ENCODE results near the gene EFEMP2.

The EFEMP2 gene

GRCh38 chr11:65870706-65871681, 1.6 kb downstream of the EFEMP2 start:
- 88% methylated on average over 17 to 19 of the region's 24 CpGs for WGBS, 2 experiments (ENCODE audit: insufficient coverage in 2 of 2)
- Histone ChIP-seq H3K4me1 (ENCODE audit: control insufficient read depth, insufficient read depth, low read length, poor library complexity, severe bottlenecking) (peaks cover 18% of the 10 kb centered on the region), H3K4me3 (ENCODE audit: extremely low read depth, insufficient read depth, low read length, poor library complexity, severe bottlenecking) (peak overlapping the region; percentile 58), H3K9me3 (ENCODE audit: control insufficient read depth, low read length) (no peaks in the 10 kb centered on the region), H3K36me3 (ENCODE audit: control insufficient read depth, insufficient read depth, low read length) (peaks cover 55% of the 10 kb centered on the region), H3K27ac (ENCODE audit: low read depth, low read length, severe bottlenecking) (peak overlapping the region; percentile 10)

- peaks cover 18% of the 10 kb centered on the region for H3K4me1 ChIP-seq (ENCODE audit: control insufficient read depth, insufficient read depth, low read length, poor library complexity, severe bottlenecking)
- no peaks in the 10 kb centered on the region for H3K9me3 ChIP-seq (ENCODE audit: control insufficient read depth, low read length)
- H3K27ac ChIP-seq (ENCODE audit: low read depth, low read length, severe bottlenecking) = no peak overlapping the region
- peaks cover 62% of the 10 kb centered on the region for H3K36me3 ChIP-seq (ENCODE audit: control insufficient read depth, insufficient read depth, low read length)
- WGBS, 2 experiments (ENCODE audit: insufficient coverage in 2 of 2) = 89 to 96% methylated on average over 10 to 11 of the region's 11 CpGs
- H3K4me3 ChIP-seq (ENCODE audit: extremely low read depth, insufficient read depth, low read length, poor library complexity, severe bottlenecking) = no peak overlapping the region
Measured at GRCh38 chr11:65870307-65870658, 2.3 kb downstream of the EFEMP2 start.

- Histone ChIP-seq H3K4me3 (ENCODE audit: extremely low read depth, insufficient read depth, low read length, poor library complexity, severe bottlenecking) (no peak overlapping the region), H3K9me3 (ENCODE audit: control insufficient read depth, low read length) (no peaks in the 10 kb centered on the region), H3K27ac (ENCODE audit: low read depth, low read length, severe bottlenecking) (no peak overlapping the region), H3K4me1 (ENCODE audit: control insufficient read depth, insufficient read depth, low read length, poor library complexity, severe bottlenecking) (peaks cover 18% of the 10 kb centered on the region), H3K36me3 (ENCODE audit: control insufficient read depth, insufficient read depth, low read length) (peaks cover 67% of the 10 kb centered on the region)
- 97 to 99% methylated on average over 16 to 21 of the region's 24 CpGs for WGBS, 2 experiments (ENCODE audit: insufficient coverage in 2 of 2)
Measured at GRCh38 chr11:65869643-65870306, 2.8 kb downstream of the EFEMP2 start.

GRCh38 chr11:65868907-65869306, 3.7 kb downstream of the EFEMP2 start:
- no peak overlapping the region for H3K4me3 ChIP-seq (ENCODE audit: extremely low read depth, insufficient read depth, low read length, poor library complexity, severe bottlenecking)
- peaks cover 18% of the 10 kb centered on the region for H3K4me1 ChIP-seq (ENCODE audit: control insufficient read depth, insufficient read depth, low read length, poor library complexity, severe bottlenecking)
- 100% methylated on average over 2 of the region's 3 CpGs for WGBS, 2 experiments (ENCODE audit: insufficient coverage in 2 of 2)
- no peaks in the 10 kb centered on the region for H3K9me3 ChIP-seq (ENCODE audit: control insufficient read depth, low read length)
- H3K36me3 ChIP-seq (ENCODE audit: control insufficient read depth, insufficient read depth, low read length) = peaks cover 76% of the 10 kb centered on the region
- H3K27ac ChIP-seq (ENCODE audit: low read depth, low read length, severe bottlenecking) = no peak overlapping the region

- no peak overlapping the region for H3K4me3 ChIP-seq (ENCODE audit: extremely low read depth, insufficient read depth, low read length, poor library complexity, severe bottlenecking)
- H3K27ac ChIP-seq (ENCODE audit: low read depth, low read length, severe bottlenecking) = no peak overlapping the region
- peaks cover 18% of the 10 kb centered on the region for H3K4me1 ChIP-seq (ENCODE audit: control insufficient read depth, insufficient read depth, low read length, poor library complexity, severe bottlenecking)
- H3K36me3 ChIP-seq (ENCODE audit: control insufficient read depth, insufficient read depth, low read length) = peaks cover 83% of the 10 kb centered on the region
- H3K9me3 ChIP-seq (ENCODE audit: control insufficient read depth, low read length) = no peaks in the 10 kb centered on the region
- WGBS, 2 experiments (ENCODE audit: insufficient coverage in 2 of 2) = 94 to 95% methylated on average over 16 to 18 of the region's 19 CpGs
Measured at GRCh38 chr11:65868076-65868667, 4.4 kb downstream of the EFEMP2 start.

GRCh38 chr11:65867284-65868071, 5.1 kb downstream of the EFEMP2 start:
- H3K36me3 ChIP-seq (ENCODE audit: control insufficient read depth, insufficient read depth, low read length) = peaks cover 90% of the 10 kb centered on the region
- H3K4me1 ChIP-seq (ENCODE audit: control insufficient read depth, insufficient read depth, low read length, poor library complexity, severe bottlenecking) = peaks cover 20% of the 10 kb centered on the region
- WGBS, 2 experiments (ENCODE audit: insufficient coverage in 2 of 2) = 68 to 70% methylated on average over 21 to 24 of the region's 29 CpGs

GRCh38 chr11:65866509-65867283, 5.9 kb downstream of the EFEMP2 start:
- no peaks in the 10 kb centered on the region for H3K9me3 ChIP-seq (ENCODE audit: control insufficient read depth, low read length)
- peaks cover 98% of the 10 kb centered on the region for H3K36me3 ChIP-seq (ENCODE audit: control insufficient read depth, insufficient read depth, low read length)
- peaks cover 27% of the 10 kb centered on the region for H3K4me1 ChIP-seq (ENCODE audit: control insufficient read depth, insufficient read depth, low read length, poor library complexity, severe bottlenecking)
- WGBS, 2 experiments (ENCODE audit: insufficient coverage in 2 of 2) = 95 to 96% methylated on average over 13 to 16 of the region's 21 CpGs
- H3K4me3 ChIP-seq (ENCODE audit: extremely low read depth, insufficient read depth, low read length, poor library complexity, severe bottlenecking) = no peak overlapping the region
- peak overlapping the region; percentile 29 for H3K27ac ChIP-seq (ENCODE audit: low read depth, low read length, severe bottlenecking)

More at GRCh38 chr11:65867284-65868071, 5.1 kb downstream of the EFEMP2 start:
- H3K27ac ChIP-seq (ENCODE audit: low read depth, low read length, severe bottlenecking) = no peak overlapping the region
- H3K9me3 ChIP-seq (ENCODE audit: control insufficient read depth, low read length) = no peaks in the 10 kb centered on the region
- no peak overlapping the region for H3K4me3 ChIP-seq (ENCODE audit: extremely low read depth, insufficient read depth, low read length, poor library complexity, severe bottlenecking)

- Histone ChIP-seq H3K36me3 (ENCODE audit: control insufficient read depth, insufficient read depth, low read length) (peaks cover 91% of the 10 kb centered on the region), H3K4me1 (ENCODE audit: control insufficient read depth, insufficient read depth, low read length, poor library complexity, severe bottlenecking) (peaks cover 19% of the 10 kb centered on the region), H3K9me3 (ENCODE audit: control insufficient read depth, low read length) (no peaks in the 10 kb centered on the region), H3K27ac (ENCODE audit: low read depth, low read length, severe bottlenecking) (no peak overlapping the region), H3K4me3 (ENCODE audit: extremely low read depth, insufficient read depth, low read length, poor library complexity, severe bottlenecking) (no peak overlapping the region)
- 95 to 97% methylated on average over 4 to 7 of the region's 9 CpGs for WGBS, 2 experiments (ENCODE audit: insufficient coverage in 2 of 2)
Measured at GRCh38 chr11:65865550-65866172, 6.9 kb downstream of the EFEMP2 start.

- H3K36me3 ChIP-seq (ENCODE audit: control insufficient read depth, insufficient read depth, low read length) = peaks cover 84% of the 10 kb centered on the region
- H3K4me1 ChIP-seq (ENCODE audit: control insufficient read depth, insufficient read depth, low read length, poor library complexity, severe bottlenecking) = peaks cover 13% of the 10 kb centered on the region
- H3K27ac ChIP-seq (ENCODE audit: low read depth, low read length, severe bottlenecking) = no peak overlapping the region
- no peaks in the 10 kb centered on the region for H3K9me3 ChIP-seq (ENCODE audit: control insufficient read depth, low read length)
- WGBS, 2 experiments (ENCODE audit: insufficient coverage in 2 of 2) = 89 to 92% methylated on average over 15 to 18 of the region's 18 CpGs
- H3K4me3 ChIP-seq (ENCODE audit: extremely low read depth, insufficient read depth, low read length, poor library complexity, severe bottlenecking) = no peak overlapping the region
Measured at GRCh38 chr11:65864706-65865471, 7.7 kb downstream of the EFEMP2 start.
